GM18507 (cell line): ENCODE results near the gene FBXO9.

Experiments
- DNase-seq: peaks from one replicate; pipeline ENCODE4 v3.0.0; 2011; ENCODE audit warnings: low read depth; ENCODE audit not compliant: insufficient read length; ENCODE audit errors: extremely low spot score
- FAIRE-seq: peaks from 2 replicates; lab custom pipeline; 2011; peaks lifted over from hg19 to GRCh38; lab: Jason Lieb, UNC

The FBXO9 gene

DNA sequence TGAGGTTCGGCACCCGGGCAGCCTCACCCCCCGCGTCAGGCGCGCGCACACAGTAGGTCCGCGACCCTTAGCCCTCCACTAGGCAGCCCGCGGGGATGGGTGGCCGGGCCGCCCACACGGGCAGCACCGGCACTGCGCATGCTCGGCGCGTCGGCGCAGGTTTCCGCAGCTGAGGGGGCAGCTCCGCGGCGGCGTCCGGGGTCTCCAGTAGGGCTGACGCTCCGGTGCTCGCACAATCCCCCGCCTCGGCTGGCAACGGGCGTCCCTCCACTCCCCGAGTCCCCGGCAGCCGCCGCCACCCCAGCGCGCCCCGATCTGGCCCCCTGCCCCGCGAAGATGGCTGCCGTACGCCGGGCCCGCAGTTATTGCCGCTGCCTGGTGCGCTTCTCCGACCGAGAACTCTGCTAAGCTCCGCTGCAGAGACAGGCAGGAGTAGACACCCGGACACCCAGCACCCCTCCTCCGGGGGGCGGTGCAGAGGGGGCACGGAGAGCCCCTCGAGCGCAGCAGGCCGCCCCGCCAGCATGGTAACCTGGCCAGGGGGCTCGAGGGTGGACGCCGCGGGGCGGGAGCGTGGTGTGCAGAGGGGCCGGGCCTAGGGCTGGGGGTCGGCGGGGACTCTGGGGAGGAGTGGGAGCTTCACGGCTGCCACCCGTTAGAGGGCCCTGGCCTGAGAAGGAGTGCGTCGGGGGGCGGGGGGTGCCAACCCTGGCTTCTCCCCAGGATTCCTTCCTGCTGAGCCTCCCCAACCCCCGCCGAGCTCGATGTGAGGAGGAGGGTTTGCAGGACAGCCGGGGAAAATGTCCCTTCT is at the start of gene FBXO9:
Gene FBXO9, plus strand, starts transcription at position 139 of the 811 bp plus-strand sequence. Its CDS starts 386 bp downstream, at position 525.
- DNase-seq (peak; percentile 64), FAIRE-seq (no peak)

DNA sequence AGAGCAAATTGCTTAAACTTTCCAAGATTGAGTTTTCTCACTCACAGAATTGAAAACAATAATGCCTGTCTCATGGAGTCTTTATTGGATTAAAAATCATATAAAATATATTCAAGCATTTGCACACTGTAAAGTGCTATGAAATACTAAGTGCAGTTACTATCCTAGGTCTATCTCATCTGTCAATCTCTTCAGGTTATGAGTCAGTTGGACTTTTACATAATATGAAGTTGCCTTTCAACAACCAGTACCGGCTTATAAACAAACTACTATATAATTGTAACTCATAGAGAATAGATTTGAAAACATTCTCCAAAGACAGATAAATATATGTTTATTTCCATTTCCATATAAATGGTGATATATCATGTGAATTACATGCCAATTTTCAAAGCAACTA is 49.7 kb upstream of the FBXO9 start:
- DNase-seq (no peak), FAIRE-seq (no peak)

DNA sequence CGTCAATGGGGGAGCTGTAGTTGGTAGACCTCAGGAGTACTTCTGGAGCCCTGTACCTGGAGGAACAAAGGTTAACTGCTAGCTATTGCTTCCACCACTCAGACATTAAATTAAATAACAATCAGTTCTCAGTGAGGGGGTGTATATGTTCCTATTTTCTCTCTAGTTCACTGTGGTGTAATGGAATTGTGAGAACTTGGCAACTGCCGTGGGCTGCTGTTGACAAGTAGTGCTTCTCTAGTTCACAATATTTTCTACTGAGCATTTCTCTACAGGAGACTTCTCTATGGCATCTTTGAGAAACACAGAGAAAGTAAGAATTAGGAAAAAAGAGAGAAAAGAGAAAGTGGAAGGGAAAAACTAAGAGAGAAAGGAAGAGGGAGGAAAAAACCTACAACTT is 46.8 kb upstream of the FBXO9 start:
- no peak for FAIRE-seq
- DNase-seq = no peak

DNA sequence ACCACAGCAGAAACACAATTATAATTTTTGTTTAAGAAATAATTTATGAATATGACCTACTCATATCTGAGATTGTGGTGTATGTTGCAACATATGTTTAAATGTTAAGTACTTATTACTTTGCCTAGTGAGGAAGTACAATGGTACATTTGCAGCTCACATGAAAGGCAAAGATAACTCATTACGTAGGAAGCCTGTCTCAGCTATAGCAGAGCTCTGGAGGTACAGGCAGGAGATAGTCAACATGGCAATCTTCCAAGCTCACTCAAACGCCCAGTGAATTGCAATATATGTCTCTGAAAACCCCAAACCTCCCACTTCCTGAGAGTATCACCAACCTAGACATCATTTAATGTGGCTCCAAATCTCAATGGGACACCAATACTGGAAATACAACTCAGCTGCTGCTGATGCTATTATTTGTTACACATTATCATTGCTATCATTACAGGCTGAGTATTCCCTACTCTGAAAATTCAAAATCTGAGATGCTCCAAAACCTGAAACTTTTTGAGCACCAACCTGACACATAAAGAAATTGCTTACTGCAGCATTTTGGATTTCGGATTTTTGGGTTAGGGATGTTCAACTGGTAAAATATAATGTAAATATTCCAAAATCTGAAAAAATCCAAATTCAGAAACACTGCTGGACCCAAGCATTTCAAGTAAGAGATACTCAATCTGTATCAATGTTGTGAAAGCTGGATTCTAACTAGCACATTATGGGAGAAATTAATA is 45.0 kb upstream of the FBXO9 start:
- DNase-seq (no peak), FAIRE-seq (no peak)

DNA sequence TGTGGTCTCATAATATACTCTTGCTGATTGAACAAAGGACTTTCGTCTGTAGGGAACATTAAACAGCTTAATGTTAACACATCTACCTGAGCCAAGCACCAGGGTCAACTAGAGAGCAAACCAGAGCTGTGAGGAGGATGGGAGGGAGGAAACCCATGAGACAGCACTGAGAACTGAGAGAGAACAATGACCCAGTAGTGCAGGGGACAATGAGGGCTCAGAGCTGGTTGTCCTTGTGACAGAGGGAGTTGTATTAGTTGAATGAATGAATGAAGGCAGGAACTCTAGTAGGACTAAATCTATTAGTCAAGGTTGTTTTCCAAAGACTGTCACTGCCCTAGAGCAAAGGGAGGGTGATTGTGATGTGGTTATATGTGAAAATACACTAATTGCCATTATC is 41.9 kb upstream of the FBXO9 start:
- DNase-seq (no peak), FAIRE-seq (no peak)

DNA sequence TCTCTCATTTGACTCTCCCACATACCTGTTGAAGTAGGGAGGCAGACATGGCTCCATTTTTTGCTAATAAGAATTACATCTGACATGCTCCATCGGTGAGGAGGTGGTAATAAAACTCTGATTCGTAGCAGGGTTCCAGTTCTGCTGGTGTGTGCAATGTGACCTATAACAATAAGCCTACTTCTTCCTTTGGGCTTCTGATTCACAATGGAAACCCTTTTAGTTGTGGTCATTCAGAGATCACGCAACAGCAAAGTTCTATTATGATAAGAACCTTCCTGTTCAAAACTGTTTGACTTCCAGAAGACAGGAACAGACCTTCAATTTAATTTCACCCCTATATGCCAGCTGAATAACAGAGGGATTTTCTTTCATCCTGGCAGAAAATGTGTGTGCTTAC is 38.7 kb upstream of the FBXO9 start:
- DNase-seq = no peak
- no peak for FAIRE-seq

DNA sequence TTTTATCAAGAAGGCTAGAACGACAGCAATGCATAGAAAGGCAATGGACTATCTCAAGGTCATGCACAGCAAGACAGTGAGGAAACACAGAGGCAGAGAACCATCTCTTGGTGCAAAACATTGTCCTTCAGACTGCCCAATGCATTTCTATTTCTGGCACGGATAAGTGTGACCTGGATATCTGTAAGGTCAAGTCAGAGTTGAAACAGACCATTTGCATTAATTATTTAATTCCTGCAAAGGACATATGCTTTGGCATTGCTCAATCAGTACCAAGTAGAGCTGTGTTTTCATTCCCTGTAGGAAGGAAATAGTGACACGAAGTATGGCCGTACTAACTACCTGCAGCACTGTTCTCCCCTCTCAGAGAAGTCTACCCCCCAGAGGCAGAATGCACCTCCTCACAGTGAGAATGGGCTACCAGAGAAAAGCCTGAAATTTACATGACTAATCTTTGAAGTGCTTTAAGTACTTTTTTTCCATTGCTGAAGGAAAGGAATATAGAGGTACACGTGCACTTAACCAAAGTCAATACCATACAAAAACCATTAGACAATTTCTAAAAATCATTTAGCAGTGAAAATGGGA is 38.0 kb upstream of the FBXO9 start:
- DNase-seq (no peak), FAIRE-seq (no peak)

DNA sequence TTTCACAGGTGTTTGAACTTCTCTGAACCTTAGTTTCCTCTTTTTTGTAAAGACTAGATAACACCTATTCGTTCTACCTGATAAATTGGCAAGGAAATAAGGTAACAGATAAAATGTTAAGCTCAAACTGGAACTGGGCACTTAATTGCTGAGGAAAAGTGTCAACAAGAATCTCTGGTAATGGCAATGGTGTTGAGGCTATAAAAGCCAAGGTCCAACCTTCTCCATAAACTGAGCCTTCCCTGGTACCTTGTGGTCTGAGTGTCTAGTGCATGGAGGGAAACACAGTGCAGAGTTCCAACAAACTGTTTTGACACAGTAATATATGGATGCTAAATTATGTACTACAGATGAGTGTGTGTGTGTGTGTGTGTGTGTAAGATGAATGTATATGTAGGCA is 36.7 kb upstream of the FBXO9 start:
- no peak for DNase-seq
- no peak for FAIRE-seq

DNA sequence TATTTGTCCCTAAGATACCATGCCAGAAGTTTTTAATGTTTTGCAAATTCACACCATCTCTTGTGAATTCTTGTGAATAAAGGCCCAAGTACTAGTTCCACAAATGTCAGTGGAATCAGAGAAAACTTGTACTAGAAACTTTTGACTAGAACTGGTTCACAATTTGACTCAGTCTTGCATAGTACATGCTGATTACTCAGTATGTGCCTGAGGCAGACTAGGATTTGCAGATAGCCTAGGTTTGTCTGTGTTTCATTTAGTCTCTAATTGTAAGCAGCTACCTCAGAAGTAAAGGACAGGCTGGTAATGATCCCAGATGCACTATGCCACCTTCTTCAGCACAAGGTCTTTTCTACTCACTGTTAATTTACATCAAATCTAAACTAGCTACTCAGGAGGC is 35.9 kb upstream of the FBXO9 start:
- DNase-seq (no peak), FAIRE-seq (no peak)

DNA sequence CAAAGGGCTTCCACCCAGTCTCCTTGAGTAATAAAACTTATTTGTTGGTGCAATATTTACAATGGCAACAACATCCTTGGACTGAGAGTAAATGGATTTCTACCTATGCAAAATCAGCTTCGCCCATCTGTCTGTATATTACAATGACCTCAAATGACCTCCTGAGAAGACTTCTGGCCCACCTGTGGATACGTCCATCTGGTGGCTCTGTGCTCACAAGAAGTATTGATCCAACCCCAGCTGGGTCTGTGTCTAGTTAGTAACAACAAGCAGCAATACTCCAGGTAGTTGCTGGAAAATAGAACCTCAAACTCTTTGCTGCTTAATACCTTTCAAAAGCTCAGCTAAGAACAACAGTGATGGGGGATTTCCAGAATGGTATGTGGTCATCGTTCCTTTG is 35.4 kb upstream of the FBXO9 start:
- no peak for FAIRE-seq
- no peak for DNase-seq

DNA sequence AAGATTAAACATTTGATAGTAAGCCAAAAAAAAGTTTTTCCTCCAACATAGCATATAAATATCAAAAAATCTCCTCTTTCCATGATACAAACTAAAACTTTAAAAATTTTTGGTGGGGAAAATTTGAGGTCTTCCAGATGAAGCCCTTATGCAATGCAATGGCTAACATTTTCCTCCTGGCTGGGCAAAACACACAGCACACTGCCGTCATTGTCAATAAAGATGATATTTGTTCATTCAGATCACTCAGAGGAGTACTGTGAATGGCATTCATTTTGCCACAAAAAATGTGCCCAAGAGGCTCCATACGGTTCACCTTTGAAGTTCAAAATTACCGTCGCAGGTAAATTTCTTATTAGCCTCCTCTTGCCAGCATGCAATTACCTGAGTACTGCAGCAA is 33.9 kb upstream of the FBXO9 start:
- no peak for FAIRE-seq
- DNase-seq = no peak

DNA sequence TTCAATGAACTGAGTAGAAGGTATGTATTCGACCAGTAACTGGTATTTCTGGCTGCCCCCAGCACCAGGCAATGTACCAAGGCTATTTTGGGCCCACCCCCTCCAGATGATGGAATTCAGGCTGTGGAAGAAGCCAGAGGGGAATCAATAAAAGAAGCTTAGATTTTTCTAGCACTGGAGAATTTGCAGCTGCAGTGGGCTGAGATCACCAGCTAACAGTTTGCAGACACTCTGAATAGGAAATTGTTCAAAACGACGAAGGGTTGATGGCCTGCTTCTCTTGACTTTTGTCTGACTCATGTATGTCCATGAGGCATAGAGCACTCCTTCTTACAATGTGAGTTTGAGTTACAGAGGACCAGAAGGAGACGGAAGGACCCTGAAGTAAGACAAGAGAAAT is 32.4 kb upstream of the FBXO9 start:
- DNase-seq = no peak
- no peak for FAIRE-seq

DNA sequence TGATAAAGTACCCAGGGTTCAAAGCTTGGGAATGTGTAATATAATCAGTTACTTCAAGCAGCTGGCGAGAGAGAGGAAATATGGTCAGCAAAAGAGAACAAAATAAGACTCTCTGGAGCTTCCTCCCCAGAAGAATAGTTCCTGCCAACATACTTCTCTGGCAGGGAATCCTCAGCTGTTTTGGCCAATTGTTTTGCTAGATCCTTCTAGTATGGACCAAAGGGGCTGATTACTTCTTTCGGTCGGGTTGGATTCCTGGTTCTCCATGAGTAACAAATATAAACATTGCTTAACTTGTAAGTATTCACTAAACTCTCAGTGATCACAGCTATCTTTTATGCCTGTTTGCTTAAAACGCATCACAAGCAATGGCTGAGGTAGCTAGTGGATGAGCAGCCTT is 31.4 kb upstream of the FBXO9 start:
- DNase-seq = no peak
- FAIRE-seq = no peak

DNA sequence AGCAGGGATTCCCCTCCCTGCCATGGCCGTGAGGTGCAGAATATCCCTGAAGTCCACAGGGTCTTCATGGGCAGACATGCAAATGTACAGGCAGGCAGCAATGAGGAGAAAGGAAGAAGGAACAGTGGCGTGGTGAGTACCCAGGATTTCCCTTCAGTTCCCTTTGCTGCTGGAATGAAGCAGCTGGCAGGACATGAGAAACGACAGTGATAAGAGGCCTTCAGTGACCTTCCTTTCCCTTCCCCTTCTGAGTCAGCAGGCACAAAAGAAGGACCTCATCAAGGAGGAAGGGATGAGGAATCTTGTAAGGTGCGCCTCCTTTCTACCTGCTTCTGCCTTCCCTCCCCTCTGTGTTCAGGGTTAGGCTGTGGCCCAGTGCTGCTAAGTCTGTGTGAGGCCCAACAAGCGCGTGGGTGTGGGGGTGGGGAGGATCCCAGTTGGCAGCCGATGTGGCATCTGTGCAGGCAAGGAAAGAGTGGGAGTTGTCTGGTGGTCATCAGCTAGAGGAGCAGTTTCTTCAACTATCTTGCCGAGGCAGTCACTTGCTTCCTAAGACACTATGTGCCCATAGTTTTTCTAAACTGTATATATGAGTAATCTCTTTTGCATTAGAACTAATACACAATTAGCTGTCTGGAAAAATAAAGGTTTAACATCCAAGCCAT is 29.5 kb upstream of the FBXO9 start:
- no peak for FAIRE-seq

DNA sequence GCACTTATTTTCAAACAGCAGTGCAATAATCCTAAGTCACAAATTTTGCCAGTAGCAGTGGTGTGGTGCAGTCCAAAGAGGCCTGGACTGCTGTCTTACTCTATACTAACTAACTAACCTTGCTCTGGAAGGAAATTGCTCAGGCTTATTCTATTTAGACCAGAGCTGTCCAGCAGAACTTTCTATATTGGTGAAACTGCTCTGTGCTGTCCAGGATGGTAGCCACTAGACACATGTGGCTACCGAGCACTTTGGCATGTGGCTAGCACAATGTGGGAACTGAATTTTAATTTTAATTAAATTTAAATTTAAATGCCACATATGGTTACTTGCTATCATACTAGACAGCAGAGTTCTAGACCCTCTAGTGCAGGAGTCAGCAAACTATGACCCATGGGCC is 27.1 kb upstream of the FBXO9 start:
- FAIRE-seq (no peak), DNase-seq (no peak)

More for the DNA sequence above, 29.5 kb upstream of the FBXO9 start:
- no peak for DNase-seq

DNA sequence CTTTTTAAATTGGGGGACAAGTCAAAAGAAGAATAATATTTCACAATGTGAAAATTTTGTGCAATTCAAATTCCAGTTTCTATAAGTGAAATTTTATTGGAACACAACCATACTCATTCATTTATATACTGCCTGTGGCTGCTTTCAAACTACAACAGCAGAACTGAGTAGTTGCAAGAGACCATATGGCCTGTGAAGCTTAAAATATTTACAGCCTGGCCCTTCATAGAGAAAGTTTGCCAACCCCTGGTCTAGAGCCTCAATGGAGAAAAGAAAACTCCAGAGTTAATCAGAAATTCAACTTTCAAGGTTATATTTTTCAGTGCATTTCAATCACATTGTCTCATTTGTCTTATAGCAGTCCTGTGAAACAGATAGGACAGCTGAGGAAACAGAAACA is 26.6 kb upstream of the FBXO9 start:
- DNase-seq = no peak

DNA sequence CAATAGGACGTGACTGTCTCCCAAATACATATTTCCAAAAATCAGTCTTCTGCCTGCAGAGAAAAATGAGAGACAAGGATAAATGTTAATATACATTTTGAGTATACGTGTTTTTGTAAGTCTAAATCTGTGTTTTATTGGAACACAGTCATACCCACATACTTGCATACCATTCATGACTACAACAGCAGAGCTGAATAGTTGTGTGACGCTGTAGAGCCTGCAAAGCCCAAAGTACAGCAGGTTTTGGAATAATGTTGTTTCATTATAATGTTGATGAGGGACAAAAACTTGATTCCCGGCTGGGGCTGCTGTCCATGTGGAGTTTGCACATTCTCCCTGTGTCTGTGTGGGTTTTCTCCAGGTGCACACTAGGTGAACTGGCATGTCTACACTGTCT is 23.8 kb upstream of the FBXO9 start:
- no peak for FAIRE-seq
- DNase-seq = no peak

More for the DNA sequence above, 26.6 kb upstream of the FBXO9 start:
- no peak for FAIRE-seq

DNA sequence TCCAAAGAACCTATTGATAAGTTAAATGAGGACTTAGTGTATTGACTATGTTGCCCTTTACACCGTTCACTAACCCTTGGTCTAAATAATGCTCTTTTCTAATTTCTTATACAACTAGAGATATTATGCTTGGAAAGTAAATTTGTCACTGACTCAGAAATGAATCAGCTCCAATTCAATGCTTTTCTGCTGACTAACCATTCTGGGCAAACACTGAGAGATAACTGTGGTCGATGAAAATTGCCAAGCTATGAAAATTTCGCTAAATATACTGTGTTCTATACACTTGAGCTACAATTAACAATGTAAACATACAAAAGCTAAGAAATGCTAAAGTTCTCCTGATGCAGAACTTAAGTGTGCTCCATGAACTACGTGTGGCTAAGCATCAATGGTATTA is 23.1 kb upstream of the FBXO9 start:
- FAIRE-seq (no peak), DNase-seq (no peak)

DNA sequence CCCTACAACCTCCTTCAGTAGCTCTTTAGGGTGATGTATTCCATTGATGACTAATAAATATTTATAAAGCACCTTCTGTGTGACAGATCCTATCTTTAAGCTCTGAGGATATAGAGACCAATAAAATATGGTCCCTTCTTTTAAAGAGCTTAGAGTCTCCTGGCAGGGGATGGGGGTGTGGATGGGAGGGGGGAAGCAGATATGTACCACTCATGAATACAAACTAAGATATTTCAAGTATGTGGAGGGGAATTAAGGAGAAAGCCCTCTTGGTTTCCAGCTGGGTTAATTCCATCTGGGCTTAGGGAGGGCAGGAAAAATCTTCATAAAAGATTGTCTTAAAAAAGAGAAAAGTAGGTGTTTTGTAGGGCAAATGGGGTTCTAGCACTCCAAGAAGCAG is 21.6 kb upstream of the FBXO9 start:
- DNase-seq (no peak), FAIRE-seq (no peak)

DNA sequence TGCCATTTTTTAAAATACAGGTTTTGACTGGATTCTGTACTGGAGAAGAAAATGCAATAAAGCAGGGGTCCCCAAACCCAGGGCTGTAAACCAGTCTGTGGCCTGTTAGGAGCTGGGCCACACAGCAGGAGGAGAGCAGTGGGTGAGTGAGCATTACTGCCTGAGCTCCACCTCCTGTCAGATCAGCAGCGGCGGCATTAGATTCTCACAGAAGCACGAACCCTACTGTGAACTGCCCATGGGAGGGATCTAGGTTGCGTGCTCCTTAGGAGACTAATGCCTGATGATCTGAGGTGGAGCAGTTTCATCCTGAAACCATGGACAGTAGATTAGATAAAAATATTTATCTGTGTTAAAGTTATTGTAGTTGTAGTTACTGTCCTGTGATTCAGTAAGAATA is 21.1 kb upstream of the FBXO9 start:
- FAIRE-seq (no peak), DNase-seq (no peak)
